ENCODE data around the gene SLA2.

GRCh38 chr20:36613974-36614373 is 32.0 kb downstream of the SLA2 start:
- TF ChIP-seq, protein P1, sequence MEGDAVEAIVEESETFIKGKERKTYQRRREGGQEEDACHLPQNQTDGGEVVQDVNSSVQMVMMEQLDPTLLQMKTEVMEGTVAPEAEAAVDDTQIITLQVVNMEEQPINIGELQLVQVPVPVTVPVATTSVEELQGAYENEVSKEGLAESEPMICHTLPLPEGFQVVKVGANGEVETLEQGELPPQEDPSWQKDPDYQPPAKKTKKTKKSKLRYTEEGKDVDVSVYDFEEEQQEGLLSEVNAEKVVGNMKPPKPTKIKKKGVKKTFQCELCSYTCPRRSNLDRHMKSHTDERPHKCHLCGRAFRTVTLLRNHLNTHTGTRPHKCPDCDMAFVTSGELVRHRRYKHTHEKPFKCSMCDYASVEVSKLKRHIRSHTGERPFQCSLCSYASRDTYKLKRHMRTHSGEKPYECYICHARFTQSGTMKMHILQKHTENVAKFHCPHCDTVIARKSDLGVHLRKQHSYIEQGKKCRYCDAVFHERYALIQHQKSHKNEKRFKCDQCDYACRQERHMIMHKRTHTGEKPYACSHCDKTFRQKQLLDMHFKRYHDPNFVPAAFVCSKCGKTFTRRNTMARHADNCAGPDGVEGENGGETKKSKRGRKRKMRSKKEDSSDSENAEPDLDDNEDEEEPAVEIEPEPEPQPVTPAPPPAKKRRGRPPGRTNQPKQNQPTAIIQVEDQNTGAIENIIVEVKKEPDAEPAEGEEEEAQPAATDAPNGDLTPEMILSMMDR (conservative IDR thresholded peaks at IDR 0.05; ENCODE audit: low read depth, low read length), result no peak
- TF ChIP-seq EZH2 (IDR thresholded peaks at IDR 0.05; ENCODE audit: low read length, unreplicated experiment), result no peak
